Mesenchymal stem cell (in vitro differentiated cells and primary cell): ENCODE measurements around the gene HAT1.
A peak's percentile ranks its signal among the peaks of the same experiment; 100 is the strongest.

Source experiments
- DNase-seq: peaks from one replicate; pipeline ENCODE4 v3.0.0-alpha.2; 2013
- H2AFZ ChIP-seq: one replicate; pipeline ENCODE4 v1.6.1; 2013; ENCODE audit warnings: low read depth, mild to moderate bottlenecking, control low read depth, inconsistent platforms, low read length, moderate library complexity
- H2AK5ac ChIP-seq: 2 replicates; pipeline ENCODE4 v1.6.1; 2013; ENCODE audit warnings: low read length, moderate library complexity, mild to moderate bottlenecking, inconsistent platforms; ENCODE audit not compliant: severe bottlenecking
- H2BK120ac ChIP-seq: one replicate; pipeline ENCODE4 v1.6.1; 2013; ENCODE audit warnings: low read depth, mild to moderate bottlenecking, inconsistent platforms, low read length, moderate library complexity
- H2BK12ac ChIP-seq, 2 experiments: one replicate each; pipeline ENCODE4 v1.6.1; 2013; ENCODE audit warnings: inconsistent platforms in 2 of 2, low read length in 2 of 2, mild to moderate bottlenecking in 2 of 2, moderate library complexity in 2 of 2, control low read depth in 1 of 2
- H2BK15ac ChIP-seq: one replicate; pipeline ENCODE4 v1.6.1; 2013; ENCODE audit warnings: mild to moderate bottlenecking, low read depth, inconsistent platforms; ENCODE audit not compliant: poor library complexity, severe bottlenecking
- H2BK5ac ChIP-seq: 2 replicates; pipeline ENCODE4 v1.6.1; 2013; ENCODE audit warnings: low read depth, mild to moderate bottlenecking, low read length, control low read depth, inconsistent platforms; ENCODE audit not compliant: poor library complexity, severe bottlenecking
- H3K14ac ChIP-seq, 2 experiments: one replicate each; pipeline ENCODE4 v1.6.1; 2013; ENCODE audit warnings: inconsistent platforms in 2 of 2, low read length in 2 of 2, control low read depth in 1 of 2, mild to moderate bottlenecking in 1 of 2, moderate library complexity in 1 of 2
- H3K18ac ChIP-seq, 2 experiments: one replicate each; pipeline ENCODE4 v1.6.1; 2013; ENCODE audit warnings: inconsistent platforms in 2 of 2, low read length in 2 of 2, control low read depth in 1 of 2, low read depth in 1 of 2, mild to moderate bottlenecking in 1 of 2
- H3K23ac ChIP-seq, 2 experiments: one replicate each; pipeline ENCODE4 v1.6.1; 2013; ENCODE audit warnings: inconsistent platforms in 2 of 2, low read length in 2 of 2, mild to moderate bottlenecking in 2 of 2, moderate library complexity in 2 of 2, control low read depth in 1 of 2
- H3K27ac ChIP-seq: 2 replicates; pipeline ENCODE4 v1.5.1; 2013; ENCODE audit warnings: mild to moderate bottlenecking, moderate library complexity, low read length, control low read depth, inconsistent platforms; ENCODE audit not compliant: poor library complexity, severe bottlenecking
- H3K27me3 ChIP-seq, 2 experiments: 2 replicates each; pipeline versions ENCODE4 v1.6.1 to v1.7.0; 2013; ENCODE audit warnings: low read length in 2 of 2, mild to moderate bottlenecking in 2 of 2, moderate library complexity in 2 of 2, control low read depth in 1 of 2, inconsistent platforms in 1 of 2; ENCODE audit not compliant: control insufficient read depth in 1 of 2, insufficient read depth in 1 of 2
- H3K36me3 ChIP-seq, 2 experiments: 2 replicates each; pipeline versions ENCODE4 v1.6.1 to v1.7.0; 2013; ENCODE audit warnings: low read length in 2 of 2, control low read depth in 1 of 2, inconsistent platforms in 1 of 2, low read depth in 1 of 2, mild to moderate bottlenecking in 1 of 2; ENCODE audit not compliant: insufficient read depth in 2 of 2, control insufficient read depth in 1 of 2
- H3K4ac ChIP-seq, 2 experiments: one replicate each; pipeline ENCODE4 v1.6.1; 2013; ENCODE audit warnings: inconsistent platforms in 2 of 2, low read length in 2 of 2, mild to moderate bottlenecking in 2 of 2, moderate library complexity in 2 of 2, control low read depth in 1 of 2, low read depth in 1 of 2
- H3K4me1 ChIP-seq: 2 replicates; pipeline ENCODE4 v1.6.1; 2013; ENCODE audit warnings: low read depth, low read length, control low read depth; ENCODE audit not compliant: control insufficient read depth, insufficient read depth
- H3K4me2 ChIP-seq: 2 replicates; pipeline ENCODE4 v1.6.1; 2013; ENCODE audit warnings: low read length, mild to moderate bottlenecking, inconsistent platforms; ENCODE audit not compliant: poor library complexity, severe bottlenecking
- H3K4me3 ChIP-seq, 2 experiments: 2 replicates each; pipeline versions ENCODE4 v1.5.1 to v1.7.0; 2013; ENCODE audit warnings: low read length in 2 of 2, mild to moderate bottlenecking in 2 of 2, control low read depth in 1 of 2, low read depth in 1 of 2; ENCODE audit not compliant: insufficient read depth in 1 of 2
- H3K79me1 ChIP-seq: replicated peaks from 2 replicates; pipeline ENCODE4 v1.6.1; 2013; ENCODE audit warnings: mild to moderate bottlenecking, control low read depth, low read length, inconsistent platforms; ENCODE audit not compliant: poor library complexity, severe bottlenecking
- H3K9ac ChIP-seq: 2 replicates; pipeline ENCODE4 v1.7.0; 2013; ENCODE audit warnings: mild to moderate bottlenecking, low read length, moderate library complexity
- H3K9me3 ChIP-seq: 2 replicates; pipeline ENCODE4 v1.7.0; 2013; ENCODE audit warnings: mild to moderate bottlenecking, low read length; ENCODE audit not compliant: control insufficient read depth
- H4K8ac ChIP-seq: one replicate; pipeline ENCODE4 v1.6.1; 2013; ENCODE audit warnings: inconsistent platforms, mild to moderate bottlenecking, low read length, moderate library complexity
- H4K91ac ChIP-seq: one replicate; pipeline ENCODE4 v1.6.1; 2013; ENCODE audit warnings: mild to moderate bottlenecking, low read length, inconsistent platforms
- WGBS: methylation state at CpG from one replicate; pipeline ENCODE4 v1.1.7; 2013; ENCODE audit warnings: mixed read lengths; 5-methylcytosine and 5-hydroxymethylcytosine counted together

The HAT1 gene

DNA sequence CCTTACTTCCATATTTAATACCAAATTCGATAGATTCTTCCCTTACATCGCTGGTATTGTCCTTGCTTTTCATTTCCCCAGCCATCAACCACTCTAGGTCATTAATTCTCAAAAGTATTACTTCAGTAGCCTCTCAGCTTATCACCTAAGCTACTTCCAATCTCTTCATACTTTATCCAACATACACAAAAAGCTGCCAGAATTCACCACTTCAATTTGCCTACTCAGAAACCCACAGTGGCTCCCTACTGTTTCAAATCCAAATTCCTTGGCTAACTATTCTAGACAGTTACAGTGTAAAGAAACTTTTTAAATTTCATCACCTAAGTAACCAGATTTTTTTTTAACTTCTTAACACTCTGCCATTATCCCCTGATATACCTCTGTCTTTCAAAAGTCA is 32.9 kb upstream of the HAT1 start:
- Histone ChIP-seq H2AFZ (no peak overlapping the region), H4K8ac (no peak overlapping the region), H3K18ac (no peak overlapping the region), H3K36me3 (peaks cover 2 to 14% of the 10 kb centered on the region in 2 experiments), H2BK120ac (no peak overlapping the region), H2AK5ac (no peak overlapping the region), H3K23ac (no peak overlapping the region), H3K9ac (no peak overlapping the region), H3K14ac (no peak overlapping the region), H3K4me3 (no peak overlapping the region), H2BK5ac (no peak overlapping the region), H3K27ac (no peak overlapping the region), H3K4me2 (no peak overlapping the region), H3K4ac (no peak overlapping the region), H4K91ac (no peak overlapping the region), H2BK15ac (no peak overlapping the region), H2BK12ac (no peak overlapping the region), H3K4me1 (no peaks in the 10 kb centered on the region), H3K79me1 (peaks cover 13% of the 10 kb centered on the region), H3K27me3 (no peaks in the 10 kb centered on the region), H3K9me3 (no peaks in the 10 kb centered on the region)
- DNase-seq: no peak
- 97% methylated on average over 2 of the region's 2 CpGs for WGBS

DNA sequence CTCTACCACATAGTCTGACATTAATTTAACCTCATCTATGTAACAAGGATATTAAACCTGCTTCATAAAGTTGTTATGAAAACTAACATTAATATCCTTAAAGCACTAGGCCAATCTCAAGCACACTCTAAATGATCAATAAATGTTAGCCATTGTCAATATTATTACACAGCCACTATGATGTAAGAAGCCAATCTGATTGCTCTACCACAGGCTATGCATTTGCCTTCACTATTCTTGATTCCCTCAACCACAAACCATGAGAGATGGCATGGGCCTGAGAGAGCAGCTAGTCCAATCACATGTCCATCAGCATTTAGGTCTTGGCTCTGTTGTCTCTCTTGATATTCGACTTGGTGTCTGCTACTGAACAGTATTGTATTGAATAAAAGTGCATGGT is 32.5 kb upstream of the HAT1 start:
- H3K27ac ChIP-seq: no peak overlapping the region
- H3K36me3 ChIP-seq: peaks cover 2 to 14% of the 10 kb centered on the region in 2 experiments
- DNase-seq: no peak
- H3K4me2 ChIP-seq: no peak overlapping the region
- 100% methylated on average over 1 of the region's 1 CpG for WGBS
- H2AFZ ChIP-seq: no peak overlapping the region
- no peak overlapping the region for H3K4ac ChIP-seq
- H2BK15ac ChIP-seq: no peak overlapping the region
- no peak overlapping the region for H3K14ac ChIP-seq
- H3K9me3 ChIP-seq: no peaks in the 10 kb centered on the region
- no peak overlapping the region for H2BK120ac ChIP-seq
- H3K18ac ChIP-seq: no peak overlapping the region
- H3K9ac ChIP-seq: no peak overlapping the region
- peaks cover 12% of the 10 kb centered on the region for H3K79me1 ChIP-seq
- no peak overlapping the region for H2BK12ac ChIP-seq
- no peak overlapping the region for H4K91ac ChIP-seq
- H3K4me1 ChIP-seq: no peaks in the 10 kb centered on the region
- no peak overlapping the region for H3K4me3 ChIP-seq
- H2BK5ac ChIP-seq: no peak overlapping the region
- H3K23ac ChIP-seq: no peak overlapping the region
- no peaks in the 10 kb centered on the region for H3K27me3 ChIP-seq
- H2AK5ac ChIP-seq: no peak overlapping the region
- no peak overlapping the region for H4K8ac ChIP-seq

DNA sequence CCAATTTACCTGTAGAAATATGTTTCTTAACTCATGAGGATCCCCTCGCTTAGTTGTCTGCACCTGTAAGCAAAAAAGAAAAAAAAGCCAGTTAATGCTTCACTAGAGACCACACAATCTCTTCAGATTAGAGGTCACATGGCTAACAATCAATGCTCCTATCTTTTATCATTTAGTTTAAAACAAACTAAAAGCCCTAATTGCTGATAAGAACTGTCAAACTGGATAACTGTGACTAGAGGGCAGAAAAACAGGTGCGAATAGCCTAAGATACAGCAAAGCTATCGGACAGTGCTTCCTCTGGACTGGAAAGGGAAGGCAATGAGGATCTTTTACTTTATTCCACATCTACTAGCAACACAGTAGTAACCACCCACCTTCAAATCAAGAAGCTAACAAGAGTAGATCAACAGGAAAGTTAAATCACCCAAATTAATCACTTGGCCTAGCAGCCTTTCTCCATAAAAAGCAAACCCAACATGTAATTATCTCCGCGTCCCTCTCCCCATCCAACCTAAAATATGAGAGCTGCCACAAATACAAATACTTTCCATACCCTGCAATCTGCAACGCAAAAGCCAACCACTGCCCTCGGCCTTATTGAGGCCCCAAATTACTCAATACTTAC is 29.0 kb upstream of the HAT1 start:
- Histone ChIP-seq H3K79me1 (peaks cover 10% of the 10 kb centered on the region), H3K4me3 (peak overlapping the region; percentile 86 to 93), H2BK12ac (no peak overlapping the region), H4K8ac (no peak overlapping the region), H2AK5ac (no peak overlapping the region), H2BK120ac (no peak overlapping the region), H3K27me3 (no peaks in the 10 kb centered on the region), H3K9me3 (no peaks in the 10 kb centered on the region), H2BK5ac (no peak overlapping the region), H2BK15ac (no peak overlapping the region), H3K4me1 (no peaks in the 10 kb centered on the region), H3K9ac (peak overlapping the region; percentile 95), H3K27ac (no peak overlapping the region), H4K91ac (no peak overlapping the region), H3K14ac (no peak overlapping the region), H2AFZ (no peak overlapping the region), H3K4me2 (peak overlapping the region; percentile 69), H3K36me3 (peaks cover 2 to 7% of the 10 kb centered on the region in 2 experiments), H3K18ac (no peak overlapping the region), H3K4ac (no peak overlapping the region), H3K23ac (no peak overlapping the region)
- WGBS: 55% methylated on average over 7 of the region's 7 CpGs
- no peak for DNase-seq

DNA sequence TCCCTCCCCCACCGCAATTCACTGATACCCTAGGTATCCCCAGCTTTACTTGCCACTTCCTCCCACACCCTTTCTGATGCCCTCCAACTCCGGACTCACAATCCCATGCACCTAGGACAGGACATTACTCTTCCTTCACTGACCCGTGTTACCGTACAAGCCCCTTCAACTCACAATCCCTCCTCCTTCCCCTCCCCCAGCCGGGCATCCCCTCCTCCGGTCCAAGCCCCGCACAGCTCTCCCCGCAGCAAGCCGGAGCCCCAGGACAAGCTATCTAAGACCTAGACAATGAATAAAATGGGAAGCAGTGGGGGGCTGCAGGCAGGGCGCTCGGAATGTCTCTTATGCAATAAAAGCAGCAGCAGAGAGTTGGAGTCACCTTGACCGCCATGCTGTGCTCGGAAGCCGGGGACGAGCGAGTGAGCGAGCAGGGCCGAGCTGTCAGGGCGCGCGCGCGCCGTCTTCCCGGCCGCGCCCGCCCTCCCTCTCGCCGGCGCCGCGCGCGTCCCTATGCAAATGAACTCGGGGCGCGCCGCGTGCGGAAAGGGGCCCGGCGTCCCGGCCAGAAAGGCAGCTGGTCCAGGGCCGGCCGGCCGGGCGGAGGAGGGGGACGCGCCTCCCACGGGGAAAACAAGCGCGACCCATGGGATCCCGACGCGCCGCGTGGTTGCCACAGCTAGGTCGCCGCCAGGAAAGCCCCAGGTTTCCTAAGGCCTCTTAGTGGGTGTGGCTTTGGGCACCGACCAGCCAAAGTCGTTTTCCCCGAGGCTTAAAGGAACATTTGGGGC is 28.2 kb upstream of the HAT1 start, which contains the start of gene SLC25A12:
Gene SLC25A12 (minus strand): TSS at position 421 of the 788 bp plus-strand sequence. CDS start 30 bp downstream, at position 391.
- H3K4ac ChIP-seq: peak within 1 kb of the TSS; percentile 68 to 87
- peak within 1 kb of the TSS; percentile 74 for H2AFZ ChIP-seq
- H2AK5ac ChIP-seq: no peak within 1 kb of the TSS
- H3K4me2 ChIP-seq: peak within 1 kb of the TSS; percentile 69
- H4K8ac ChIP-seq: peak within 1 kb of the TSS; percentile 90
- peak within 1 kb of the TSS; percentile 86 to 93 for H3K4me3 ChIP-seq
- peak within 1 kb of the TSS; percentile 83 for H2BK120ac ChIP-seq
- no peaks in the 10 kb centered on the region for H3K4me1 ChIP-seq
- peak within 1 kb of the TSS; percentile 85 for H4K91ac ChIP-seq
- H3K18ac ChIP-seq: peak within 1 kb of the TSS; percentile 84 to 86
- DNase-seq: peak; percentile 85
- under 1% methylated on average over 63 of the region's 63 CpGs for WGBS
- H2BK15ac ChIP-seq: peak within 1 kb of the TSS; percentile 67
- H3K23ac ChIP-seq: peak within 1 kb of the TSS in 1 of 2 experiments; percentile 86
- H3K79me1 ChIP-seq: peaks cover 10% of the 10 kb centered on the region
- peak within 1 kb of the TSS; percentile 95 for H3K9ac ChIP-seq
- H3K9me3 ChIP-seq: no peaks in the 10 kb centered on the region
- H3K27me3 ChIP-seq: no peaks in the 10 kb centered on the region
- H2BK12ac ChIP-seq: peak within 1 kb of the TSS in 1 of 2 experiments; percentile 49
- H2BK5ac ChIP-seq: peak within 1 kb of the TSS; percentile 66
- peak within 1 kb of the TSS; percentile 38 for H3K27ac ChIP-seq
- H3K14ac ChIP-seq: peak within 1 kb of the TSS in 1 of 2 experiments; percentile 14
- H3K36me3 ChIP-seq: peaks cover 2 to 7% of the 10 kb centered on the region in 2 experiments
